DMS153 treated with DMSO at 0.1 percent for 48 hours (cell line): Measurements from ENCODE around the gene ZSCAN2.

Experiments used
- DNase-seq: peaks from one replicate; lab custom pipeline; 2025; ENCODE audit not compliant: unreplicated experiment; lab: John Stamatoyannopoulos, UW

The ZSCAN2 gene

GRCh38 chr15:84668221-84668982 is 67.6 kb downstream of the ZSCAN2 start:
- no peak for DNase-seq

DNA sequence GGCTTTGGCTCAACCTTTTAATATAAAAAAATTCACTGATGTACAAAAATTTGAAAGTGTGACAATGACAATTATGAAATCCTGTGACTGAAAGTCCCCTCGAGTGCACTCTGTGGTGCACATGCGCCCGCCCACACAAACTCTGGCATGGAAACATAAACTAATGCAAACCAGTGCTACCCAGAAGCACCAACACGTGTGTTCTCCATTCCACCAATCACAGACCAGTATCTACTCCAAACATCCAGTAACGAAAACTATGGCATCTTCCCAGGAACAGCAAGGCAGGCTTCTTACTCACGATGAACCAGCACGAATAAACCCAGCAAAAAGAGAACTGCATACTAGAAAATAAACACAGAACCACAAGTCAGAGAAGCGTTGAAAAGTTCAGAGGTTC is 68.9 kb downstream of the ZSCAN2 start:
- no peak for DNase-seq

GRCh38 chr15:84671211-84671610 is 70.4 kb downstream of the ZSCAN2 start:
- DNase-seq: no peak
